A673 (cell line): ENCODE measurements around the gene CBX1.

Experiments used
- CTCF ChIP-seq: fragments of 300-800, 200-600 bp; sonication (generic); conservative IDR thresholded peaks from 2 replicates; pipeline ENCODE4 v1.5.1; 2017; ENCODE audit warnings: low read depth, mild to moderate bottlenecking, antibody characterized with exemption, low read length, moderate library complexity, mixed read lengths
- EZH2 ChIP-seq: fragments of 200-600 bp; sonication (generic); IDR thresholded peaks from 2 replicates; pipeline ENCODE4 v1.6.1; 2017; ENCODE audit warnings: borderline replicate concordance, low read depth, mild to moderate bottlenecking, mixed read lengths, antibody characterized with exemption, low read length; ENCODE audit not compliant: poor library complexity, severe bottlenecking

DNA sequence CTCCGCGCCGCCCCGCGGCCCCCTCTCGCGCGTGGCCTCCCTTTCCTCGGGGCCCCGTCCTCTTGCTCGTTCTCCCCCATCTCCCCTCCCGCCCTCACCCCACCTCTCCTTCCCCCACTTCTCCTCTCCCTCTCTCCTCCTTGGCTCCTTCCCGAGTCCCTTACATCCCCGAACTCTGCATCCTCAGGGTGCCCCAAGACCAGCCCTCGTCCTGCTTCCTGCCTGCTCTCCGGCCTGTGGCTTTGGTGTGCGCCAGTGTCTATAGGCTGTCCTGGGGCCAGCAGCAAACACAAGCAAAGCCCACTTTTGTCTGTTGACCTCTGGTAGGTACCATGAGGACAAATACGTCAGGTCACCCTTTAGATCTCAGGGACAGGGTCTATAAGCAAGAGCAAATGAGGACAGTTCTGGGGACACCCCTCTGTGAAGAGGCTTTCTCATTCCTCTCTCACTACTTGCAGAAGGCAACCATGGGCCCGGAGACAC, 63.4 kb downstream of the CBX1 start:
- no peak for TF ChIP-seq CTCF
- TF ChIP-seq EZH2 = no peak
